HG03342 (cell line): ENCODE data around the gene LIPE.
A peak's percentile ranks its signal among the peaks of the same experiment; 100 is the strongest.
"Not testable (repeated sequence)": the region's sequence is repeated elsewhere in the genome, so short reads cannot be mapped to it uniquely, and the experiment has no call there.

Source experiments
- ATAC-seq: cut with Tn5 transposase; IDR thresholded peaks from one replicate; pipeline ENCODE4 v1.9.1; 2021; ENCODE audit warnings: mild to moderate bottlenecking, moderate library complexity; ENCODE audit not compliant: unreplicated experiment

LIPE gene

GRCh38 chr19:42427313-42427712 is at the start of gene LIPE:
Gene LIPE, minus strand, starts transcription at chr19:42427388. Its CDS starts 239 bp downstream, at chr19:42427149.
- ATAC-seq, result no peak

GRCh38 chr19:42475366-42475765 is 48.2 kb upstream of the LIPE start:
- no peak for ATAC-seq

DNA sequence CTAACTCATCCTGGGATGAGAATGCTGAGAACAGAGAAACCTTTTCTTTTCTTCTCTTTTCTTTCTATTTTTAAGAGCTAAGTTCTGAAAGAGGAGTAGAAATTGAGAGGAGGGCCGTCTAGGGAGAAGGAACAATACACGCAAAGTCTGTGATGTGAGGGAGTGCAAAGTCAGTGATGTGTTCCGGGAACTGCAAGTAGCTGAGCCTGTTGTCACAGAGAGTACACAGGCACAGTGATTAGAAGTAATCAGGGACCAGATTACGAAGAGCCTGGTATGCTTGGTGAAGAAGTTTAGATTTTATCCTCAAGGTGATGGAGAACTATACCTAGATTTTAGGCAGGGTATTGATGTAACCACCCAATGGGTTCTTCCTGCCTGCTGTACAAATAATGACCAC is 47.6 kb upstream of the LIPE start:
- ATAC-seq, result no peak

DNA sequence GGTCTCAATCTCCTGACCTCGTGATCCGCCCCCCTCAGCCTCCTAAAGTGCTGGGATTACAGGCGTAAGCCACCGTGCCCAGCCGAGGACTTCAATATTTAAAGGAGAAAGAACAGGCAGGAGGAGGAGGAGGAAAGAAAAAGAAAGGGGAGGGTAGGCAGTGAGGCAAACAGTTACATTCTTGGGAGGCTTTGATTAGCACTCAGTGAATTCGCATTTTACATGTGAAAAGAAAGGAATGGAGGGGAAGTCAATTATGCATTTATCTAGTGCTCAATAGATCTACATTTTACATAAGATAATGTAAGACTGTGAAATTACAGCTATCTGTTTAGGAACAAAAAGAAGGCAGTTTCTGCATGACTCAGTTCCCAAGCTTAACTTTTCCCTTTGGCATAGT is 46.5 kb upstream of the LIPE start:
- no peak for ATAC-seq

DNA sequence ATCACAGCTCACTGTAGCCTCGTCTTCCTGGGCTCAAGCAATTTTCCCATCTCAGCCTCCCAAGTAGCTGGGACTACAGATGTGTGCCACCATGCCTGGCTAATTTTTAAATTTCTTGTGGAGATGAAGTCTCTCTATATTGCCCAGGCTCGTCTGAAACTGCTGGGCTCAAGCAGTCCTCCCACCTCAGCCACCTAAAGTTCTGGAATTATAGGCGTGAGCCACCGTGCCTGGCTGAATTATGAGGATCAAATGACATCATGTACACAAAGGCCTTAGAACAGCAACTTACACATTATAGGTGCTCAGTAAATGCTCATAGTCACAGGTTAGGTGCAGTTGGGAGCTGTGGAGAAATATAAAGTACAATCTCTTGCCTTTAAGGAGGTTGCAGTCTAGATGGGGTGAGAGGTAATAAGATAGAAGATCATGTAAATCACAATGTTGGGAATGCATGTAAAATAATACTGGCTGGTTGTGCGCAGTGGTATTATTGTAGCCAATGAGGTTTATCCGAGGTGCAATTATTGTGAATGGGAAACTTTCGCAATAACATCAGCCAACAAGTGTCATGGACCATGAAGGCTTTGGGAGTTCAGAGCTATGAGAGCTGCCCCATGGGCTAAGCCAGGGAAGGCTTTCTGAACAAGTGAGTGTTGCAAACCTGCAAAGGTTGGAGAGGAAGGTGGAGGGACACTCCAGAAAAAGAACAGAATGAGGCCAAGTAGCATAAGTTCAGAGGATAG is 45.4 kb upstream of the LIPE start:
- ATAC-seq, result no peak

DNA sequence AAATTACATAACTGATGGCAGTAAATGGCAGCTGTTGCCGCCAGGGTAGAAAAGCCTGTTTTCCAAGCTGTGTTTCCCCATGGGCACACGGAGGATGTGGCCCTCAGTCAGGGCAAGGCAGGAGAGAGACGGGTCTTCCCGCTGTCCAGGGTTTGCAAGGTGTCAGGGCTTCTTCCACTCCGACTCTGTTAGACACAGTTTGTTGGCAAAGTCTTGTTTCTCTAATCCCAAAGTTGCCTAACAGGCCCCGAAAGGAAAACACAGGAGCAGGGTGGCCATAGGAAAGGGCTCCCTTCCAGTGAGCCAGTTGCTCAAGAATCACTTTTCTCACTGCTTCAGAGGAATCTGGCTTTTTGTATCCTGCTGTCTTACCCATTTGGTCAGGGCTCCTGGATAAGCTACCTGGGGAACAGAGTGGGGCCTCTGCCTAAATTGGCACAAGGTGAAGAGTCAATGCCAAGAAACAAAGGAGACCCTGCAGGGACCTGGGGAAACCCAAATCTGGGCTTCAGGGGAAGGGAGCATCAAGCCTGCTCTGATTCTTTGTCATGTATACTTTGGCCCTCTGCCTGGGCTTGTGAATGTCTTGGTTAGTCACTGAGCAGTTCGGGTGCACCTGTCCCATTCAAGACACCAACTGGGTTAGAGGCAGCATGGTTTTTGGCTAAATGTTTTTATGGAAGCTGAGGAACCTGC is 44.5 kb upstream of the LIPE start:
- ATAC-seq, result no peak

- ATAC-seq, result no peak
These were observed 42.4 kb upstream of the LIPE start for GRCh38 chr19:42469311-42470235.

DNA sequence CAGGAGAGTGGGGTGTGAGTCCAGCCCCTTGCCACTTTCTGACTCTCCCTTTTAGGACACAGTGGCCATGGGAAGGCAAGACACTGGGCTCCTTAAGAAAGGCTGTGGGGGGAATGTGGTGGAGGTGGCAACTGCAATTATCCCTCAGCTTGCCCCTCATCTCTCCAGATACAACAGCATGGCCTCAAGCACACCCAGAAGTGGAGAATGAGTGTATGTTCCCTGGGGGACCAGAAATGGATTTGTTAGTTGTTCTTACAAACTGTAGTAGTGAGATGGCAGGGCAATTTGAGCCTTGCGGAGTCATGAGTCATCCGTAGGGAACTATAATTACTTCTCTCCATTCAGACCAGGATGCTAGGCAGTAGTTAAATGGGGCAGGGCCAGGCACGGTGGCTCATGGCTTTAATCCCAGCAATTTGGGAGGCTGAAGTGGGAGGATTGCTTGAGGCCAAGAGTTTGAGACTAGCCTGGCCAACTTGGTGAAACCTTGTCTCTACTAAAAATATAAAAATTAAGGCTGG is 41.1 kb upstream of the LIPE start:
- no peak for ATAC-seq

GRCh38 chr19:42467183-42467760 is 40.1 kb upstream of the LIPE start:
- ATAC-seq, result no peak

DNA sequence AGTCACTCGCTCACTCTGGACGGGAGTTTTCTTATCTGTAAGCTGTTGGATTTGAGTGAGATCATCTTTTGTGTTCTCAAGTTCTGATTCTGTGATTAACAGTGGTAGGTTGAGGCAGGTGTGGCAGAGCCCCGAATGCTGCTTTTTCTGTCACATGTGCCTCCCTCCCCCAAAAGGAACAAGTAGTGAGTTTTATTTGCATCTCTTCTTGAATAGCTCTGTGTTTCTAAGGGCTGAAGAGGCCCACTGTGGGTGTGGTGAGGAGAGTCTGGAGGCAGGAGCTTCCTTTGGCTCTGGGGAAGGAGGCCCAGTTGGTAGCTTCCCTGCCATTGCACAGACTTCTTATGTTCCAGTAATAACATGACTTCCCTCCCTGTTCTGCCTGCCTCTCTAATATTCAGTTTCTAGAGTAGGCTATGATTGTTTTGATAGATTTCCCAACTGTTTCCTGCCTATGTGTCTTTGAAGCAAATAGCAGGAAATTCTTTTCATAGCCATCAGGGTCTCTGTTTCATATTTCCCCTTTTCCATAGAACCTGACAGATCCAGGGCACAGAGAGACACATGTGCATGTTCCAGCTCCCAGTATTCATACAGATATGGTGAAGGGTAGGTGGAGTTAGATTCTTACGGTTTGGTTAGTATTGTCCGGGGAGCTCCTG is 39.5 kb upstream of the LIPE start:
- no peak for ATAC-seq

- ATAC-seq, result peak; percentile 80
These were observed 38.7 kb upstream of the LIPE start for GRCh38 chr19:42465827-42466280.

GRCh38 chr19:42461700-42462324 is 34.6 kb upstream of the LIPE start:
- ATAC-seq, result no peak

- not testable (repeated sequence) for ATAC-seq
These were observed 34.0 kb upstream of the LIPE start for GRCh38 chr19:42461231-42461630.

- no peak for ATAC-seq
These were observed 32.7 kb upstream of the LIPE start for GRCh38 chr19:42459926-42460325.

- ATAC-seq, result no peak
These were observed 28.5 kb upstream of the LIPE start for GRCh38 chr19:42455621-42456081.

DNA sequence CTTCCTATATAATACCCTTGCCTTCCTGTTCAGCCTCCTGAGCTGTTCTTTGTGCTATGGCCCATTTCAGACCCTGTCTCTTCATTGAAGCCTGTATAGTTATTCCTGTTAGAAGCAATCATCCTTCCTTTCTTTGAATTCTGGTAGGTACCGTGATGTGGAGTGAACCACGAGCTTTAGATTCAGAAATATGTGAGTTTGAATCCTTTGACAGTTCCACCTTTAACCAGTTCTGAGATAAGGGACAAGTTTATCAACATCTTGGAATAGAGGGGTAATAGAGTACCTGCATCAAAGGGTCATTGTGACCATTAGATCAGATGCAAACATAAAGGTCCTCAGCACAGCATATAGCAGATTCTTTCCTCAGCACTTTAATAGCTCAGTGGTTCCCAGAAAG is 27.9 kb upstream of the LIPE start:
- ATAC-seq, result no peak

DNA sequence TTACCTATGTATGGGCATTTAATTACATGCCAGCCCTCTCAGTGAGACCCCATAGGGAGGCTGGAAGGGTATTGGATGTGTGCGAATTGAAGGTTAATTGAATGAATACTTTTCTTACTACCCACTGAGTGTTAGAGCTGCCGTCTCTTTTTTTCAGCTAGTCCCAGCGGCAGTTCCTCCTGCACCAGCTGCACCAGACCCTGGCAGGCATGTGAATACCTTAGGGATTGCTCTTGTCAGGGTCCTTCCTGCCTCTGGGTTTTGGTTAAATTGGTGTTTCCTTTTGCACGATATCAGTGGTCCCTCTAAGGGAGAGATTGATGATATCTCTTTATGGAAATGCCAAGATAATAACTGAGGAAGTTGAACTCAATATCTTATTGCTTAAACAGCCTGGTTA is 25.4 kb upstream of the LIPE start:
- no peak for ATAC-seq

- peak; percentile 69 for ATAC-seq
These were observed 23.2 kb upstream of the LIPE start for GRCh38 chr19:42450314-42450934.

DNA sequence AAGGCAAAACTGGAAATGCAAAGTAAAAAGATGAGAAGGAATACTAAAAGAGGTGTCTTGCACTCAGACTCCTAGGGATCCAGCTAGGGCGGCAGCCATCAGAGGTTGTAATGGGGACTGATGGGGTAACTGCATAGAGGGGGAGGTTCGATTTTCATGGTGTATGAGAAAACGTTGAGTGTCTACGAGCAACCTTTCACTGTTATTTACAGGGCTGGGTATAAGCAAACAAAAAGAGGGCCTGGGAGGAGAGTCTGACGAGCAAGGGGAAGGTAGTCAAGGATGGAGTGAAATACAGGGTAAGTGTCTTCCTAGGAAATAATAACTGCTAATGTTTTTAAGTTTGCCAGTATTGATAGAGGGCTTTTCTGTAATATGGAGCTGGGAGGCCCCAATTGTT is 21.1 kb upstream of the LIPE start:
- not testable (repeated sequence) for ATAC-seq
